UCSD-AML1 (cell line): ENCODE data around the gene CHST1.

Source experiments
- DNase-seq: peaks from one replicate; lab custom pipeline; 2025; ENCODE audit not compliant: unreplicated experiment; lab: John Stamatoyannopoulos, UW

The CHST1 gene

DNA sequence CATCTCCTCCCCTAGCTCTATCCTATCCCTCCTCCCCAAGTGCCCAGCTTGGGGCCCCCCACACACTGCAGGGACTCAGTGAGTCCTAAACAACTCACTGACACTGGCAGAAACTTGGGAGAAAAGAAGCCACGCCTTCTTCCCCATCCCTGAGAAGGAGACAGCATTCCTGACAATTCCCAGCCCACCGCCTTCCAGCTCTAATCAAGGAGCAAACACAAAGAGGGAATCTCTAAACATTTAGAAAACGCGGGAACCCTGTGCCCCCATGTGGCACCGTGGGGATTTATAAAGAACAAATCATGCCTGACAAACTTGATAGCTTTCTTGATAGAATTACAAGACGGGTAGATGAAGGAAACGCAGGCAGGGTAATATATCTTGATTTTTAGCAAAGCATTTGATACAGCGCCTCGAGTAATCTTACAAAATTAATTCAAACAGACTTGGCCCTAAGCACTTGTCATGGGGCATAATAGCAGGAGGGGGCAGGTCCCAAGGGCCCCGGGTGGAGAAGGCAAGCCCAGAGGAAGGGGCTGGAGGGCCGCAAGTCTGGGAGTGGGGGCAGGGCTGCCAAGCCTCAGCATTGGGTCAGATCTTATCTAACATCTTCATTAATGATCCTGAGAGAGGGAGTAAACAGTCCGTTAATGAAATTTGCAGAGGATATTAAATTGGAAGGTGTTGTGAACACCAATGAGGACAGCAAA, 4.5 kb downstream of the CHST1 start:
- DNase-seq, result no peak

DNA sequence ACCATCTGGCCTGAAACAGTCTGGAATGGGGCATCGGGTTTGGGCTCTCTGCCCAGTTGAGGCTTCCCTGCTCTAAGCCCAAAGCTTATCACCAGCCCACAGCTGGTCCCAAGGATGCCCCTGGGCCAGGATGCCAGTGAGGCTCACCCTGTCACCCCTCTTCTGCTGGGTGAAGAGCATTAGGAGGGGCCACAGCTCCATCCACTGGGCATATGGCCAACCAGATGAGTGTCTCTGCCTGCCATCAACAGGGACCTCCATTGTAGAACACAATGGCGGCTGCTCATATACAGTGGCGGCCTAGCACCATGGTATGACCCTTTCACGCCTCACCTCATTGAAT, 5.6 kb downstream of the CHST1 start:
- DNase-seq, result no peak

DNA sequence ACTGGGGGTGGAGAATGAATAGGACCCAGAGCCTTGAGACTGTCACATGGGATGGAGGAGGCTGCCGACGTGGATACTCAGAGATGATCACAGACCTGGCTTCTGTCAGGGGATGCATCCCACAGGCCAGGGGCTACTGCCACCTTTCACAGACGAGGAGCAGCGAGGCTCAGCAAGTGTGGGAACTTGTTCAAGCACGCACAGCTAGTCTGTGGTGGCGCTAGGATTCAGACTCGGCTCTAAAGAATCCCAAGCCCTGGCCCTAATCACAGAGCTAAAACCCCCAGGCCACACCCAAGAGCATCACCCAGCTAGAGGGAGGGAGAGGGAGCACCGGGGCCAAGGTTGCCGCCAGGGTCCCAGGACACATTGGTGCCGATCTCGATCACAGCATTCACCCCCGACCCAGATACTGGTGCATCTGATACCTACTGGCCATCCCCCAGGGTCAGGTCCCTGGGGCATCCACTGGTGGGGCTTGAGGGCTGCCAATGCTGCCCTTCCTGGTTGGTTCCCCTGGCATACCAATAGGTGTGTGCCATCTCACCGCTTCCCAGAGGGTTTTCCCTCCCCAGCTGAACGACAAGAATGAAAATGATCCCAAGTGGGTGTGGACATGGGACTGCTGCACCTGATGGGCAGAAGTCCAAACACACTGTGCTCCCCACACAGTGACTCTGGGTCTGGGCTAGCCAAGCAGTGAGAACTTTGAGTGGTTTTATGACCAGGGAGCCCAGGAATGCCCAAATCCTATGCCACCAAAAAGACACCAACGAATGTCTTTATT, 6.2 kb downstream of the CHST1 start:
- DNase-seq, result no peak

DNA sequence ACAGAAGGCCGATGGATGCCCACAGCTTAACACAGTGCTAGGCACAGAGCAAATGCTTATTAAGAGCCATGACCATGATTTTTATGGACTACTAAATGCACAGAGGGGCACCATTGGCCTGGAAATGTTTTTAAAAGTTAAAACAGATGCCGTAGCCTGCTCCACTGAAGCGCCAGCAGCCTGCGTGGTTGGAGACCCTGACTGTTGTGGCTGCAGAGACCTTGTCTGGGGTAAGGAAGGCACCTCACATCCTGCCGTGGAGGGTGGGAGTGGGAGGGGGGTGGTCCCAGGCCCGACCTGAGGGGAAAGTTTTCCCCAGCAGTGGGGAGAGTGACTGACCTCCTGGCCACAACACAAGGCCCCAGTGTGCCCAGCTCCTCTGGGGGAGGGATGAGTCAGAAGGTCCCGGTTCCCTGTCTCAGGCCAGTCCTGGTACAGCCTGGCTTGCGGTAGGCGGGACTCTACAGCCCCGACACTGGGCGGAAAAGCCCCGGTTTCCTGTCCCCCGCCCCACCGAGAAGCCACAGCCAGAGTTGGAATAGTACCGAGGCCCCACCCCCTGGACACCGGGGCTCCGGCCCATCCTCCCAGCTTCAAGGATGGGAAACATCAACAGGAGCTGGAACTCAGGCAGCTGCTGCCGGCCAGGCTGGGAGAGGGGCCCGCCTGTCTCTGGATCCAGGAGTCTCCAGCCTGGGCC, 7.0 kb downstream of the CHST1 start:
- peak; percentile 55 for DNase-seq

DNA sequence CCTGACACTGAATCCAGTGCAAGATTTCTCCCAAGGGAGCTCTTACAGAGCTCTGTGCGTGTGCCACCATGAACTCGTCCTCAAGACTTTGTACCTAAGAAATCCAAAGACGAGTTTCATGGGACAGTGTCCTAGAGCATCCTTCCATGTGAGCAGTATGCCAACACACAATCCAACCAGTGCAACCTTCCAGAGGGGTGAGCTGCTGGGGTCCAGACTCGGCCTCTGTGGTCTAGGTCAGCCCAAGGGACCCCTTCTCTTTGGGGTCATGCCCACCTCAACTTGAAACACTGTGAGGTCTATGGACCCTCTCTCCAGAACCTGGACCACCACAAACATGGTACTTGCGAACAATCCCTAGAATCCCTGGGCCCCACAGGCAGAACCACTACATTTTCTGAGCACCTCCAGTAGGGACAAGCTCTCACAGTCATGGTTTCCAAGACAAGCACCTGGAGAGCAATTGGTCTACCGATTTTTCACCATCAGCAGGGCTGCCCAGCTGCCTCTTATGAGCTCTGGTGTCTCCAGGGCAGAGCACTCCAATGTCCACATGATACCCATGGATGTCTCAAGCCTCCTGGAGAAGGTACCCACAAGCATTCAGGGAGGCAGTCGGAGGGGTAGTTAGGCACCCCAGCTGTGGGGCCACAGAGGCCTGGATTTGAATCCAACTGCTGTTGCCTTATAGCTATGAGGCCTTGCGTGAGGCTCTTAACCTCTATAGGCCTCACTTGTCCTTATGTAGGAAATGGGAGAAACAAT, 7.7 kb downstream of the CHST1 start:
- DNase-seq, result no peak

DNA sequence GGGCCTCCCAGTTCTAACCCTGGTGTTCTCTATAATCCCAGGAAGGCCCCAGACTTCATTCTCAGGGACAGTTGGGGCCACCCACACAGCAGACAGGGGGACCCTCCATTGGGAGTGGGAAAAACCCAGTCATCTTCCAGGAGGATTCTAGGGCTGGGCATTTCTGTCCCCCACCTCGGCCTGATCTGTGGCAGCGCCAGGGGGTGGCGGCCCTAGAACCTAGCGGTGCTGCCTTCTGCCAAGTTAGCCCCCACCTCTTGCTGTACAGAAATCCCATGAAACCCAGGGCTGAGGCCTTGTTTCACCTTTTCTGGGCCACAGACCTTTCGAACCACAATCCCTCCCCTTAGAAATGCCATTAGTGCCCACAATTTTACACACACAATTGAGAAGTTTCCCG, 9.6 kb downstream of the CHST1 start:
- DNase-seq, result no peak

DNA sequence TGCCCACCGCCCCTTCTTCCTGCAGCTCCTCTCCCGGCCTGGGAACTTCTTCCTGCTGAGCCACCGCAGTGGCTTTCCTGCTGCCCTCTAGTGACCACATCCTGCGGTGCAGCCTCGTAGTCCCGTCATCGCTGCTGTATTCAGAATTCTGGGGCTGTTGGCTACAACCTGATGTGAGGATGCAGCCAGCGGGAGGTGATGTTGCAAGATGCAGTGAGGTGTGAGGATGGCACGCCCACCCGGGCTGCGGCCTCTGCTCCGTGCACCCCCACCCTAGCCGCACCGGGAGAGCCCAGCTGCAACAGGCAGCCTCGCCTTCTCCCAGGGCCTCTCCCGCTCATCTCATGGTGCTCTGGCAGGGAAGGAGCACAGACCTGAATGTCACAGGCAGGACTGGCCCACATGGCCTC, 10.1 kb downstream of the CHST1 start:
- DNase-seq, result peak; percentile 68

DNA sequence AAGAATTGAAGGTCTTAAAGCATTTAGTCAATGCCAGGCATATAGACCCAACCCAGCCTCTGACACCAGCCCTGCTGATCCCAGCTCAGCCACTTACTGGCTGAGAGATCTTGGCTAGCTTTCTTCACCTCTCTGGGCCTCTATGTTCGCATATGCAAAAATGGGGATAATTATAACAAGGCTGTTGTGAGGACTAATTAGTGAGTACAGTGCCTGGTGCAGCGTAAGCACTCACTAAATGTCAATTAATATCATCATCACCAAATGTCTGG, 10.5 kb downstream of the CHST1 start:
- no peak for DNase-seq

DNA sequence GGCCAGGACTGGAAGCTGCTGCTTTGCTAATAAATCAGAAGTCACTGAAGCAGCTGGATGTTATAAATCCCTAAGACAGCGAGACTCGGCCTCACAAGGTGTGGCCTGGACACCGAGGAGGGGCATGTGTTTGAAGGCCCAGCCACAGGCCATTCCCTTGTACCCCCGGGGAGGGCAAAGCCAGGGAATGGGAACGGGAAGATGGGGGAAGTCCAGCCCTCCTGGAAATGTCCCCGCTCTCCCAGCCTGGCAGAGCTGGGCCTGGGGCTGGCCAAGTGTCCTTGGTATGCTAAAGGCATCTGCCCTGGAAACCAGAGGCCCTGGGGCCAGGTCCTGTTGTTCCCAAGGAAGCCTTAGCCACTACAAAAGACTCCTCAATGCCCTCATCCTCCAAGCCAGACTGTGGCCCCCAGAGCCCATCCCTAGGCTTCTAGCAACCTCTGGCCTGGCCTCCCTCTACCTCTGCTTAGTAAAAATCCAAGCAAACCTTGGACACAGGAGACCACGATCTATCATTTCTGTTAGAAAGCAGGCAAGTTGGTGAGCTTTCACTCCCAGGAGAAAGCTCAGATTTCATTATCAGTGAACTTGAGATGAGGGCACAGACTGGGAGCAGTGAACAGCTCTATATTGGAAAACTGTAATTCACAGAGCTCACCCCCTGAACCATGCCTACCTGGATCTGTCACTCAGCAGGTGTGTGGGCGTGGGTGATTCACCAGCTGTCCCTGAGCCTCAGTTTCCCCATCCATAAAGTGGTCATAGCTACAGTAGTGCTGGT, 11.0 kb downstream of the CHST1 start:
- DNase-seq, result no peak

DNA sequence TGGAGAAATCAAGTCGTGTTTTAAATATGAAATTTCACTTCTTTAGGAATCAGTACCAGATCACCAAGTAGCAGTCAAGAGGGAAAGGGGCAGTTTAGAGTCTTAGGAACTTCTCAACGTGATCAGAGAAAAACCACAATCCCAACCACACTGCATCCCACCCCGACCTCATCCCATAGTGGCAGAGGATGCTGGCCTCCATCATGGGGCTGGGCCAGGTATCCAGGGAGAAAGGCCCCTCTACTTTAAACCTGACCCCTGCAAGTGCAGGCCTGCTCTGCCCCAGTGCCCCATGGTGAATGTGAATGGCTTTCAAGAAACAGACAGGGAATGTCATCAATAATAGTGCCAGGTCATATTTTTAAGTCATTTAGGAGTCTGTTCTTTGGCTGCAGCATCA, 12.1 kb downstream of the CHST1 start:
- no peak for DNase-seq

DNA sequence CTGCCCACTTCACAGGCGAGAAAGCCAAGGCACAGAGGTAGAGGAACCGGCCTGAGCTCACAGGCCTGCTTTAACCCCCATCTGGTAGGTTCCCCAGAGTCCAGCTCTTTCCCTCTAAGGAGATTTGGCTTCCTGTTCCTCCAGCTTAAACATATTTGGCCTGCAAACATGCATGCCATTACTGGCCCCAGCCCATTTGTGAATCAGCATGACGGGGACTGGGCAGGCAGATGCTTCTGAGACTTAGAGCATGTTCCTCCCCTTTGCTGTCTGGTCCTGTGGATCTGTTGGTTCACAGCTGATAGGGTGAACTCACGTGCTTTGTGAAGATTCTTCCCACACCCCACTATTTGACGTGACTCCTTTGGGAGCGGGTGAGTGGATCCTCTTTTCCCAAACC, 12.6 kb downstream of the CHST1 start:
- no peak for DNase-seq

DNA sequence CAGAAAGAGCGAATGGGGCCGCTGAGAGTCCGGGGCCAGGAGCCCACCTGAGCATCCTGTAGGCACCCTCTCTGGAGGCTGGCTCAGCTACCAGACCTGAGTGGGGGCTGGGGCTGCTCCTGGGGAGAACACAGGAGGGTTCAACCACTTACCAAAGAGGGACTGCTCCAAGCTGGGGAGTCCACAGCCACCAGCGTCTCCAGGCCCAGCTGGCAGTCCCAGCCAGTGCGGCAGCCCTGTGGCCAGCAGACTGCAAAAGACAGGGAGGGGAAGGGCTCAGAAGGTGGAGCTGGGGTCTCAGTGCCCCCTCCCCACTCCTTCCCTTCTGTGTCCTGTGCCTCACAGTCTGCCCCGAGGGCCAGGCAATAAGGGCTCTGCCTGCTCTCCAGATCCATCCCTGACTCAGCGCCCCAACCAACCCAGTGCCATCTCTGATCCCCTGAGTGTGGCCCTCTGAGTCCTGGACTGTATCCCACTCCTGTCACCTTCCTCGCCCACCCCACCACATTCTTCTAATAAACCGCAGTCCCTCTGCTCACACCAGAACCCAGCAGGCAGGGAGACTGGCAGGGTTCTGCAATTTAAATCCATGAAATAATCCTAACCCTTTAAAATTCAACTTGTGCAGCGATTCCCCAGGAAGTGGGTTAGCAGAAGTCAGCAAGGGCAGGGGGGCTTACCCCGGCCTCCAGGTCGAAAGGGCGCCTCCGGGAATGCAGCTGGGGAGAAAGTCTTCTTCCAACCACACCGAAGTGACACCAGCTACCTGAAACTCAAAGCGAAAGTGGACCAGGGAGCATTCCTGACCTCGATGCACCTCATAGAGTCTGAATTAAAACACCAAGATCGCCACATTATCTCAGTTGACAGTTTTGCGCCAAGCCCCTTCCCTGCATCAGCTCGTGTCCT, 13.3 kb downstream of the CHST1 start:
- DNase-seq, result no peak

DNA sequence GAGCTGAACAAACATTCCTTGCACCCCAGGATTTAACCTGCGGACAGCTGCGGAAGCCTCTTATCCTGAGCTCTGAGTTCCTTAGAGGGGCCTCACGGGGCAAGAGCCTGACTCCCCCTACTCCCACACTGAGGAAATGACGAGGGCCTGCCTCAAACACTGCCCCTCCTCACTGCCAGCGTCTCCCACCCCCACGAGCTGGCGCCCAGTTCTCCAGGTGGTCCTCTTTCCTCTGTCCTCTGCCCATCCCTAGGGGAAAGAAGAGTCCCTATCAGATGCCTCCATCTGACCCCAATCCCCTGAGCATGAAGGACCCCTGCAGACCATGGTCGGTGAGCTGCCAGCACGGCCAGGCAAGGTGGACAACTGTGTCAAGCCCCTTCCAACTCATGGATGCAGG, 14.3 kb downstream of the CHST1 start:
- DNase-seq, result no peak

DNA sequence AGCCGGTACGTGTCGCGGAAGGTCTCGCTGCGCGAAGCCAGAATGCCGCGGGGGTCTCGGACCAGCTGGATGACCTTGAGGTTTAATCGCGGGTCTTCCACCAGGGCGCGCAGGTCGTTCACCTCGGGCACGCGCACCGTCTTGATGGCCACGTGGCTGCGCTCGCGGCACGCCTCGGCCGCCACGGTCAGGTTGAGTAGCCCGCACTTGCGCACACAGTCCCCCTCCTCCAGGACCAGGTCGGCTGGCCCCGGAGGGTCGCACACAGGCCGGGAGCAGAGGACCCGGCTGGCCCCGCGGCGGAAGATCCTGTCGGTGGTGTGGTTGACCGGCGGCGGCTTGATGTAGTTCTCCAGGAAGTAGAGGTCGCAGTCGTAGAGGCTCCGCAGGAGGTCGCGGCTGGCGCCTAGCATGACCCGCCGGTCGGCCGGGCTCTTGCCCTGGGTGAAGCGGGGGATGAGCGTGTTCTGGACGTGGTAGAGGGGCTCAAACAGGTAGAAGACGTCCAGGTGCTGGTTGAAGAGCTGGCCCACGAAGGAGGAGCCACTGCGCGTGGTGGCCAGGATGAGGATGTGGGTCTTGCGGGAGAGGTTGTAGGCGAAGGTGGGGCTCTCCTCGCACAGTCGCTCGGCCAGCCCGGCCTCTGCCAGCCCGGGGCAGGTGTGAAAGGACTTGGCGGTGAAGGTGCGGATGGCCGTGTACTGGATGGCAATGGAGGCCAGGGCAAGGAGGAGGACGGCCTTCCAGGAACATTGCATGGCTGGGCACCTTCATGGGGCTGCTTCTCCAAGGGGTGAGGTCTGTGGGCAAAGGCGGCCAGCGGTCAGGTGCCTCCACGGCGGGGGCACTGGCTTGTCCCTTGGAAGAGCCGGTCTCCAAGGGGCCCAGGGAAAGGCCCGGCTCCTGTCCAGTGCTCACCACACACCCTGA, 15.0 kb downstream of the CHST1 start:
- no peak for DNase-seq

DNA sequence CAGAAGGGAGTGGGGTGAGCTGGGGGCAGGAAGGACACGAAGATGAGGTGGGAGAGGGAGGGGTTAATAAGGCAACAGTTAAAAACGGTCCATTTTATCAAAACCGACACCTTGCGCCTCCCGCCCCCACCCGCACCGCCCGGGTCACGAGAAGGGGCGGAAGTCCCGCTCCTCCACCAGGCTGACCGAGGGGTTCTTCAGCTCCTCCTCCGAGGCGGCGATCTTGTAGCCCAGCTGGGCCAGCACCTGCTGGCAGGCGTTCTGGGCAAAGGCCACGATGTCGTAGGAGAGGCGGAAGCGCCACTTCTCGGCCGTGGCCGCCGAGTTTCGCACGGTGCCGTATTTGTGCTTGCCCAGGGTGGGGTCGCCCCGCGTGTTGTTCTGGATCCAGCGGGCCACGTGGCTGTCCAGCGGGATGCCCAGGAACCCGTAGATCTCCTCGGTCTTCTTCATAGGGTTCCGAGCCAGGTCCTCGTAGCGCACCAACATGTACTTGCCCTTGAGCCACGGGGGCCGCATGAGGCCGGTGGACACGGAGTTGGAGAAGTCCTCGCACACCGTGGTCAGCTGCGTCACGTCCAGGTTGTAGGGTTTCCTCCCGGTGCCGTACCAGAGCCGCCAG, 15.8 kb downstream of the CHST1 start:
- DNase-seq, result no peak

DNA sequence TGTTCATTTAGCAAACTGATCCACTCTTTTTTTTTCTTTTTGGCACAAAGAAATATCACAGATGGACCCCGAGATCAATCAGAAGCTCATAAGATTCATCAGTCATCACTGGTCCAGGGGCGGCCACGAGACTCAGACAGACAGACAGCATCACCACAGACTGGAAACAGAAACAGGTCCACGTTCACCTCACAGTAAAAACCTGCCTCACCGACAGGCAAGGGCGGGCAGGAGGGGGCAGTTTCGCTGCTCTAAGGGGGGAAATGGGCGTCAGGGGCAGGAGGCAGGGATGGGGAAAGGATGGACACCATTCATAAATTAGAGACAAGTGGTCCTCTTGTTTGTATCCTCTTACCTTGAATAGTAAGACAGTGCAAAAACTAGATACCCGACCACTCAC, 16.5 kb downstream of the CHST1 start:
- DNase-seq, result no peak

DNA sequence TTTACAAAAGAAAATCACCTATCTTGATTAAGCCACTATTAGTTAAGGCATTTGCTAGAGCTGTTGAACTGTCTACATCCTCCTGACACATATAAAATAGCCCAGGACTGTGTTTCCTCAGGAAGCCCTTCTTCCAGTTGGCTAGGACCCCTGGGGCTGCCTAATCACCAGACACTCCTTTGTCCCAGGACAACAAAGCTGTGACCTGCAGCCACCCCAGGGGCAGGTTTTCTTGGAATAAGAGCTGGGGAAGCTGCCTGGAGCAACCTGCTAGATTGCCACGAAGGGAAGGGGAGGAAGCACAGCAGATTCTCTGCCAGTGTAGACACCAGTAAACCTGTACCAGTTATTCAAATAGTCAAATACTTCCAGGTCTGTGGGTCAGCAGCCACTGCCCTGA, 17.6 kb downstream of the CHST1 start:
- no peak for DNase-seq

DNA sequence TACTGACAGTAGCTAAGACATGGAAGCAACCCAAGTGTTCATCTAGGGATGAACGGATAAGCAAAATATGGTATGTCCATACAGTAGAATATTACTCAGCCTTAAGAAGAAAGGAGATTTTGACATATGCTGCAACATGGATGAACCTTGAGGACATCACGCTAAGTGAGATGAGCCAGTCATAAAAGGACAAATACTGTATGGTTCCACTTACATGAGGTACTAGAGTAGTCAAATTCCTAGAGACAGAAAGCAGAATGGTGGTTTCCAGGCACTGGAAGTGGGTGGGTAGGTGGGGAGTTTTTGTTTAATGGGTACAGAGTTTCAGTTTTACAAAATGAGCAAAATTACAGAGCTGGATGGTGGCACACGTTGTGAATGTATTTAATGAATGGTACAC, 18.1 kb downstream of the CHST1 start:
- DNase-seq, result no peak
